H9 (cell line): Measurements from ENCODE around the gene GSG1L. TPM values are rescaled to one million over a fixed set of nuclear protein-coding genes. Genes with fewer than 3 reads are reported as not detected.

Experiments used
- DNase-seq: peaks from one replicate; pipeline ENCODE4 v3.0.0-alpha.2; 2017
- H2AFZ ChIP-seq: one replicate; pipeline ENCODE4 v1.6.1; 2013; ENCODE audit warnings: mild to moderate bottlenecking, low read length, control low read depth, moderate library complexity
- H2AK5ac ChIP-seq: 2 replicates; pipeline ENCODE4 v1.6.1; 2013; ENCODE audit warnings: low read length, control low read depth, mixed read lengths; ENCODE audit not compliant: insufficient read length
- H2BK120ac ChIP-seq: one replicate; pipeline ENCODE4 v1.6.1; 2013; ENCODE audit warnings: low read depth, mild to moderate bottlenecking, low read length, control low read depth, inconsistent platforms; ENCODE audit not compliant: poor library complexity, severe bottlenecking
- H2BK12ac ChIP-seq: 2 replicates; pipeline ENCODE4 v1.6.1; 2013; ENCODE audit warnings: low read length, control low read depth, mixed read lengths, low read depth; ENCODE audit not compliant: insufficient read length
- H2BK15ac ChIP-seq: 2 replicates; pipeline ENCODE4 v1.6.1; 2013; ENCODE audit warnings: low read depth, low read length, control low read depth
- H2BK20ac ChIP-seq: one replicate; pipeline ENCODE4 v1.6.1; 2013; ENCODE audit warnings: low read depth, mild to moderate bottlenecking, low read length, control low read depth, inconsistent platforms; ENCODE audit not compliant: poor library complexity, severe bottlenecking
- H2BK5ac ChIP-seq: 2 replicates; pipeline ENCODE4 v1.6.1; 2013; ENCODE audit warnings: low read length, control low read depth, mixed read lengths; ENCODE audit not compliant: insufficient read length
- H3K14ac ChIP-seq: 2 replicates; pipeline ENCODE4 v1.6.1; 2013; ENCODE audit warnings: low read length, control low read depth; ENCODE audit not compliant: insufficient read depth
- H3K18ac ChIP-seq: 2 replicates; pipeline ENCODE4 v1.6.1; 2013; ENCODE audit warnings: low read depth, mild to moderate bottlenecking, mixed read lengths, low read length, control low read depth; ENCODE audit not compliant: insufficient read length
- H3K23ac ChIP-seq: 2 replicates; pipeline ENCODE4 v1.6.1; 2013; ENCODE audit warnings: low read length, control low read depth, mixed read lengths, low read depth; ENCODE audit not compliant: insufficient read length
- H3K23me2 ChIP-seq: 2 replicates; pipeline ENCODE4 v1.6.1; 2013; ENCODE audit warnings: low read depth, mild to moderate bottlenecking, mixed read lengths, low read length, control low read depth; ENCODE audit not compliant: insufficient read length, poor library complexity, severe bottlenecking
- H3K27ac ChIP-seq: 2 replicates; pipeline ENCODE4 v1.5.1; 2013; ENCODE audit warnings: low read length, control low read depth, mixed read lengths, low read depth; ENCODE audit not compliant: insufficient read length
- H3K27me3 ChIP-seq: 2 replicates; pipeline ENCODE4 v1.6.1; 2013; ENCODE audit warnings: low read length, control low read depth, inconsistent platforms; ENCODE audit not compliant: insufficient read depth
- H3K4ac ChIP-seq: 2 replicates; pipeline ENCODE4 v1.6.1; 2013; ENCODE audit warnings: low read depth, mild to moderate bottlenecking, control low read depth, inconsistent platforms, low read length, moderate library complexity
- H3K4me1 ChIP-seq: 2 replicates; pipeline ENCODE4 v1.6.1; 2013; ENCODE audit warnings: low read length, control low read depth, inconsistent platforms; ENCODE audit not compliant: insufficient read depth
- H3K4me2 ChIP-seq: 2 replicates; pipeline ENCODE4 v1.6.1; 2013; ENCODE audit warnings: low read length, control low read depth, mixed read lengths; ENCODE audit not compliant: insufficient read length, insufficient read depth
- H3K56ac ChIP-seq: 2 replicates; pipeline ENCODE4 v1.6.1; 2013; ENCODE audit warnings: low read depth, mild to moderate bottlenecking, mixed read lengths, low read length, control low read depth; ENCODE audit not compliant: insufficient read length
- H3K79me1 ChIP-seq: 2 replicates; pipeline ENCODE4 v1.6.1; 2013; ENCODE audit warnings: low read depth, mild to moderate bottlenecking, moderate library complexity, low read length, control low read depth, inconsistent platforms; ENCODE audit not compliant: insufficient read depth, poor library complexity, severe bottlenecking
- H3K79me2 ChIP-seq: 2 replicates; pipeline ENCODE4 v1.6.1; 2013; ENCODE audit warnings: low read length, control low read depth, inconsistent platforms; ENCODE audit not compliant: insufficient read depth
- H3K9ac ChIP-seq: 2 replicates; pipeline ENCODE4 v1.6.1; 2013; ENCODE audit warnings: low read length, control low read depth, mixed read lengths; ENCODE audit not compliant: insufficient read length; ENCODE audit errors: extremely low read depth
- H3K9me3 ChIP-seq: one replicate; pipeline ENCODE4 v1.6.1; 2013; ENCODE audit warnings: low read depth, low read length, inconsistent platforms; ENCODE audit not compliant: control insufficient read depth
- H3T11ph ChIP-seq: one replicate; pipeline ENCODE4 v1.6.1; 2013; ENCODE audit warnings: mild to moderate bottlenecking, low read length, control low read depth, inconsistent platforms
- H4K20me1 ChIP-seq: one replicate; pipeline ENCODE4 v1.6.1; 2013; ENCODE audit not compliant: control insufficient read depth, insufficient read length, insufficient read depth
- H4K5ac ChIP-seq: 2 replicates; pipeline ENCODE4 v1.6.1; 2013; ENCODE audit warnings: low read depth, mild to moderate bottlenecking, mixed read lengths, low read length, control low read depth; ENCODE audit not compliant: insufficient read length
- H4K8ac ChIP-seq: replicated peaks from 2 replicates; pipeline ENCODE4 v1.6.1; 2013; ENCODE audit warnings: low read length, control low read depth, mixed read lengths, low read depth; ENCODE audit not compliant: insufficient read length
- H4K91ac ChIP-seq: 2 replicates; pipeline ENCODE4 v1.6.1; 2013; ENCODE audit warnings: low read depth, mild to moderate bottlenecking, moderate library complexity, mixed read lengths, low read length, control low read depth; ENCODE audit not compliant: insufficient read length
- H3K27ac Mint-ChIP-seq, 3 experiments: 2 replicates in 2 of 3; 3 replicates in 1 of 3; pipeline ENCODE4 v1.8.0; 2020 to 2021; ENCODE audit warnings: mixed read lengths in 3 of 3, mild to moderate bottlenecking in 1 of 3, moderate library complexity in 1 of 3
- H3K27me3 Mint-ChIP-seq: 2 replicates; pipeline ENCODE4 v1.8.0; 2021; ENCODE audit warnings: low read depth, mild to moderate bottlenecking, moderate library complexity, mixed read lengths
- H3K36me3 Mint-ChIP-seq, 3 experiments: 2 replicates in 2 of 3; 3 replicates in 1 of 3; pipeline ENCODE4 v1.8.0; 2020 to 2021; ENCODE audit warnings: low read depth in 3 of 3, mixed read lengths in 3 of 3; ENCODE audit not compliant: insufficient read depth in 1 of 3
- H3K4me1 Mint-ChIP-seq, 2 experiments: 2 replicates each; pipeline ENCODE4 v1.8.0; 2020; ENCODE audit warnings: mixed read lengths in 2 of 2
- H3K4me3 Mint-ChIP-seq, 2 experiments: 2 replicates in 1 of 2; 3 replicates in 1 of 2; pipeline ENCODE4 v1.8.0; 2020 to 2021; ENCODE audit warnings: mild to moderate bottlenecking in 2 of 2, mixed read lengths in 2 of 2, moderate library complexity in 1 of 2
- H3K9me3 Mint-ChIP-seq, 2 experiments: 2 replicates in 1 of 2; 3 replicates in 1 of 2; pipeline ENCODE4 v1.8.0; 2020; ENCODE audit warnings: mild to moderate bottlenecking in 2 of 2, mixed read lengths in 2 of 2, moderate library complexity in 1 of 2
- WGBS: extraction: QIAGEN DNeasy Blood & Tissue Kit; methylation state at CpG from one replicate; pipeline ENCODE4 v1.1.7; 2013; ENCODE audit warnings: missing lambda C conversion rate, low lambda C conversion rate, mixed read lengths; ENCODE audit not compliant: insufficient read length; ENCODE audit errors: extremely low coverage; 5-methylcytosine and 5-hydroxymethylcytosine counted together
- total RNA-seq: library from RNA; stranded (reverse); gene quantifications from 2 replicates; pipeline ENCODE4 v1.2.1, GENCODE V29; 2021
- TF ChIP-seq, protein P1 (sequence below): fragments of 200-600 bp; sonication (generic); conservative IDR thresholded peaks from 3 replicates; pipeline ENCODE4 v1.8.0; 2021; ENCODE audit warnings: antibody characterized with exemption, mild to moderate bottlenecking

The GSG1L gene
- total RNA-seq, 1 experiment from 2014 or later = 0.35 TPM

DNA sequence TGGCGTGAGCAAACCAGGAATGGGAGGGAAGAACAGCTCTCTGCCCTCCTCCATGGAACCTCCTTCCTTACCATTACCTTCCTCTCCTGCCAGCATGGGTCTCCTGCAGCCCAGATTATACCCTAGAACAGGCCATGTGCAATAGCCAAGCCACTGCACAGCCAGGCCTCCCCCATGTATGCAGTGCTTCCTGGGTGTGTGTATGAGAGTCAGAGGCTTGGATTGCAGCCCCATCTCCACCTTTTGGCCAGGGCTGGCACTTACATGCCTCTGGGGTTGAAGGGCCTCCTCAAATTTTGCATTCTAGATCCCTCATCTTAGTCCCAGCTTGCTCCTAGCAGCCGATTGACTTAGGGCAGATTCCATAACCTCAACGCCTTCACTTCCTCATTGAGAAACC is 133.7 kb downstream of the GSG1L start:
- no peak overlapping the region for H3K56ac ChIP-seq
- H3K27ac ChIP-seq = no peak overlapping the region
- H3K27me3 ChIP-seq = no peaks in the 10 kb centered on the region
- H2BK120ac ChIP-seq = no peak overlapping the region
- no peaks in the 10 kb centered on the region for H3K23me2 ChIP-seq
- H3K79me2 ChIP-seq = no peaks in the 10 kb centered on the region
- H3K4me3 Mint-ChIP-seq = no peak overlapping the region
- no peaks in the 10 kb centered on the region for H4K20me1 ChIP-seq
- H3K9ac ChIP-seq = no peak overlapping the region
- H3K27ac Mint-ChIP-seq = no peak overlapping the region
- WGBS = no CpG with 5 or more reads among the region's 3 CpGs
- H3T11ph ChIP-seq = no peak overlapping the region
- peaks cover 2 to 11% of the 10 kb centered on the region in 2 experiments; a peak in 2 of 4 replicates for H3K4me1 Mint-ChIP-seq
- H2BK12ac ChIP-seq = no peak overlapping the region
- H3K23ac ChIP-seq = no peak overlapping the region
- no peak overlapping the region for H2AFZ ChIP-seq
- H3K9me3 ChIP-seq = no peaks in the 10 kb centered on the region
- no peaks in the 10 kb centered on the region; a peak in 2 of 5 replicates for H3K9me3 Mint-ChIP-seq
- H3K4me1 ChIP-seq = no peaks in the 10 kb centered on the region
- H2BK5ac ChIP-seq = no peak overlapping the region
- no peak overlapping the region for H2BK20ac ChIP-seq
- no peak for DNase-seq
- H4K8ac ChIP-seq = no peak overlapping the region
- H2BK15ac ChIP-seq = no peak overlapping the region
- no peak overlapping the region for H3K18ac ChIP-seq
- H3K27me3 Mint-ChIP-seq = peaks cover 19% of the 10 kb centered on the region
- H3K79me1 ChIP-seq = no peaks in the 10 kb centered on the region
- H3K4ac ChIP-seq = no peak overlapping the region
- H3K36me3 Mint-ChIP-seq = no peaks in the 10 kb centered on the region
- no peak overlapping the region for H2AK5ac ChIP-seq
- H3K14ac ChIP-seq = no peak overlapping the region
- no peak overlapping the region for H4K5ac ChIP-seq
- H3K4me2 ChIP-seq = no peak overlapping the region
- TF ChIP-seq, protein P1, sequence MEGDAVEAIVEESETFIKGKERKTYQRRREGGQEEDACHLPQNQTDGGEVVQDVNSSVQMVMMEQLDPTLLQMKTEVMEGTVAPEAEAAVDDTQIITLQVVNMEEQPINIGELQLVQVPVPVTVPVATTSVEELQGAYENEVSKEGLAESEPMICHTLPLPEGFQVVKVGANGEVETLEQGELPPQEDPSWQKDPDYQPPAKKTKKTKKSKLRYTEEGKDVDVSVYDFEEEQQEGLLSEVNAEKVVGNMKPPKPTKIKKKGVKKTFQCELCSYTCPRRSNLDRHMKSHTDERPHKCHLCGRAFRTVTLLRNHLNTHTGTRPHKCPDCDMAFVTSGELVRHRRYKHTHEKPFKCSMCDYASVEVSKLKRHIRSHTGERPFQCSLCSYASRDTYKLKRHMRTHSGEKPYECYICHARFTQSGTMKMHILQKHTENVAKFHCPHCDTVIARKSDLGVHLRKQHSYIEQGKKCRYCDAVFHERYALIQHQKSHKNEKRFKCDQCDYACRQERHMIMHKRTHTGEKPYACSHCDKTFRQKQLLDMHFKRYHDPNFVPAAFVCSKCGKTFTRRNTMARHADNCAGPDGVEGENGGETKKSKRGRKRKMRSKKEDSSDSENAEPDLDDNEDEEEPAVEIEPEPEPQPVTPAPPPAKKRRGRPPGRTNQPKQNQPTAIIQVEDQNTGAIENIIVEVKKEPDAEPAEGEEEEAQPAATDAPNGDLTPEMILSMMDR = no peak
- no peak overlapping the region for H4K91ac ChIP-seq
